ENCODE data around the gene SLC52A3. TPM values are rescaled to one million over a fixed set of nuclear protein-coding genes. Genes with fewer than 3 reads are reported as not detected.

The SLC52A3 gene
- total and polyA plus RNA-seq, 2 of the 13 experiments (the other 11 are each of a cell fraction or from before 2014, with no cell fraction given) = 0.03 TPM; not detected in 1

DNA sequence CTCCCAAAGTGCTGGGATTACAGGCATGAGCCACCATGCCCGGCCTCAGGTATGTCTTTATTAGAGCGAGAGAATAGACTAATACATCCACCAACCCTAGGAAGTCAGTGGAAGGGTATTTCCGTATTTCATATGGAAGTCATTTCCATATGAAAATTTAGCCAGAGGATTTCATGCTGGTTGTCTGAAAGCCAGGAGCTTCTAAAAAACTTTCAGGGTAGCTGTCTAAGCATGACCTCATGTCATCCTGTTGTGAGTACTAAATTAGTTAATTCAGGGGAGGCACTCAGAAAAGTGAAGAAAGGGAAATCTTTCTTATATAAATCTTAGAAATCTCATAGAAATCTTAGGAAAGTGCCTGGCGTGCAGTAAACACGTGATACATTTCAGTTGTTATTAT is 16.5 kb downstream of the SLC52A3 start:
- no peak for TF ChIP-seq SMAD1 (CRISPR knock-in tag; IDR thresholded peaks at IDR 0.05; ENCODE audit: borderline replicate concordance, low read depth)
- H3K4me3 ChIP-seq (replicated peaks in 1 of 3; ENCODE audit: insufficient read depth in 1 of 3, low read depth in 2 of 3, low read length in 3 of 3) = no peak overlapping the region
- FAIRE-seq (no peak), DNase-seq (ENCODE audit: low spot score) (no peak), ATAC-seq (no peak)
- H3K79me2 ChIP-seq (ENCODE audit: insufficient read depth, low read length) = no peaks in the 10 kb centered on the region
- 35% methylated on average over 5 of the region's 5 CpGs for WGBS (ENCODE audit: low lambda C conversion rate)
- H2AFZ ChIP-seq (ENCODE audit: low read length) = no peak overlapping the region
- no peak overlapping the region for H3K9ac ChIP-seq (ENCODE audit: insufficient read depth, low read depth, low read length)
- H3K4me2 ChIP-seq (ENCODE audit: low read depth, low read length) = no peak overlapping the region
- ChIA-PET POLR2A (no interaction called here), CTCF (ENCODE audit: low intra/inter-chr PET ratio, low total read pairs) (no interaction called here)
- H4K20me1 ChIP-seq (ENCODE audit: insufficient read depth, low read length) = no peaks in the 10 kb centered on the region
- in situ Hi-C loops (cut with HindIII; ENCODE audit: extremely low pct_ligation_motif_present, low pct_unique_long_range_greater_than_20kb) (no loop called here), intact Hi-C loops (cut with micrococcal nuclease; ENCODE audit: unreplicated experiment) (no loop called here)
- H3K36me3 ChIP-seq (replicated peaks in 1 of 2; ENCODE audit: control insufficient read depth in 1 of 2, insufficient read depth in 2 of 2, low read length in 2 of 2) = no peaks in the 10 kb centered on the region
- BruUV-seq (replicated peaks) = no TSS peak
- H3K9me3 ChIP-seq (ENCODE audit: low read length) = no peaks in the 10 kb centered on the region
- H3K27ac ChIP-seq (ENCODE audit: extremely low read length, insufficient read depth, low read length) = no peak overlapping the region
- H3K4me1 ChIP-seq (ENCODE audit: insufficient read depth, low read length) = no peaks in the 10 kb centered on the region
- H3K27me3 ChIP-seq (ENCODE audit: control insufficient read depth in 1 of 2, insufficient read depth in 2 of 2, low read length in 2 of 2) = peaks cover 3 to 34% of the 10 kb centered on the region in 2 experiments; a peak in 2 of 5 replicates

- no peak overlapping the region for H3K4me3 ChIP-seq (replicated peaks in 1 of 3; ENCODE audit: insufficient read depth in 1 of 3, low read depth in 2 of 3, low read length in 3 of 3)
- 10% methylated on average over 3 of the region's 3 CpGs for WGBS (ENCODE audit: low lambda C conversion rate)
- FAIRE-seq = no peak
- no peak overlapping the region for H2AFZ ChIP-seq (ENCODE audit: low read length)
- H3K4me1 ChIP-seq (ENCODE audit: insufficient read depth, low read length) = no peaks in the 10 kb centered on the region
- CTCF ChIA-PET (ENCODE audit: low intra/inter-chr PET ratio, low total read pairs) = no interaction called here
- no TSS peak for BruUV-seq (replicated peaks)
- in situ Hi-C loops (cut with HindIII; ENCODE audit: extremely low pct_ligation_motif_present, low pct_unique_long_range_greater_than_20kb) = no loop called here
- H4K20me1 ChIP-seq (ENCODE audit: insufficient read depth, low read length) = no peaks in the 10 kb centered on the region
- H3K36me3 ChIP-seq (replicated peaks in 1 of 2; ENCODE audit: control insufficient read depth in 1 of 2, insufficient read depth in 2 of 2, low read length in 2 of 2) = no peaks in the 10 kb centered on the region
- POLR2A ChIA-PET = no interaction called here
- no peak overlapping the region for H3K9ac ChIP-seq (ENCODE audit: insufficient read depth, low read depth, low read length)
- DNase-seq (ENCODE audit: low spot score) = no peak
- no peak overlapping the region for H3K27ac ChIP-seq (ENCODE audit: extremely low read length, insufficient read depth, low read length)
- peaks cover 6% of the 10 kb centered on the region for H3K9me3 ChIP-seq (ENCODE audit: low read length)
- intact Hi-C loops (cut with micrococcal nuclease; ENCODE audit: unreplicated experiment) = no loop called here
- no peak for ATAC-seq
- no peaks in the 10 kb centered on the region for H3K79me2 ChIP-seq (ENCODE audit: insufficient read depth, low read length)
- H3K27me3 ChIP-seq (ENCODE audit: control insufficient read depth in 1 of 2, insufficient read depth in 2 of 2, low read length in 2 of 2) = peaks cover 3 to 30% of the 10 kb centered on the region in 2 experiments; a peak in 2 of 5 replicates
- no peak overlapping the region for H3K4me2 ChIP-seq (ENCODE audit: low read depth, low read length)
- peak; percentile 58 for TF ChIP-seq NFYB (CRISPR knock-in tag; IDR thresholded peaks at IDR 0.05)
- peak; percentile 64 for TF ChIP-seq USF2 (IDR thresholded peaks at IDR 0.05; ENCODE audit: low read depth, low read length)
- no peak; the same call in 1 of the 2 replicates for TF ChIP-seq USF2 (CRISPR knock-in tag; IDR thresholded peaks at IDR 0.05; ENCODE audit: borderline replicate concordance)
- no peak for TF ChIP-seq ARID3A (IDR thresholded peaks at IDR 0.05; ENCODE audit: low read depth, low read length)
- no peak for TF ChIP-seq SNRNP70 (IDR thresholded peaks at IDR 0.05; ENCODE audit: low read depth, low read length)
- TF ChIP-seq MNT (IDR thresholded peaks at IDR 0.05) = 0 out of 2 replicates have a peak, but pooled peaks have one; percentile 16
- no peak for TF ChIP-seq CREM (IDR thresholded peaks at IDR 0.05)
- no peak for TF ChIP-seq CREM (CRISPR knock-in tag; IDR thresholded peaks at IDR 0.05)
- TF ChIP-seq HOXD1 (CRISPR knock-in tag; IDR thresholded peaks at IDR 0.05) = no peak
- TF ChIP-seq ZNF343 (CRISPR knock-in tag; IDR thresholded peaks at IDR 0.05) = no peak
- no peak for TF ChIP-seq HNRNPK (IDR thresholded peaks at IDR 0.05; ENCODE audit: low read depth, low read length, poor library complexity, severe bottlenecking)
Measured at GRCh38 chr20:750801-751200, 17.5 kb downstream of the SLC52A3 start.
